NCI-H2081 (cell line): Measurements from ENCODE around the gene GALNTL6.
"Not testable (repeated sequence)": the region's sequence is repeated elsewhere in the genome, so short reads cannot be mapped to it uniquely, and the experiment has no call there.

ENCODE experiments used
- DNase-seq, 2 experiments: peaks; one replicate each; lab custom pipeline; 2025; lab: John Stamatoyannopoulos, UW

GALNTL6 gene

DNA sequence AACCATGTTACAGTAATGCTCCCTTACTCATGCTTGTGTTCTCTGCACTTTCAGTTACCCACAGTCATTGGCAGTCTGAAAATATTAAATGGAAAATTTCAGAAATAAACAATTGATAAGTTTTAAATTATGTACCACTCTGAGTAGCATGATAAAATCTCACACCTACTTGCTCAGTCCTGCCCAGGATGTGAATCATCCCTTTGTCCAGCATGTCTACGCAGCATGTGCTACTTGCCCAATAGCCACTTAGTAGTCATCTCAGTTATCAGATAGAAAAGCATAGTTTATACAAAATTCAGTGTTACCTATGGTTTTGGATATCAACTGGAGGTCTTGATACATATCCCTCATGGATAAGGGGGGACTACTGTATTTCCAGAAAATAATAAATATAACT, 577.1 kb downstream of the GALNTL6 start:
- DNase-seq, result no peak

DNA sequence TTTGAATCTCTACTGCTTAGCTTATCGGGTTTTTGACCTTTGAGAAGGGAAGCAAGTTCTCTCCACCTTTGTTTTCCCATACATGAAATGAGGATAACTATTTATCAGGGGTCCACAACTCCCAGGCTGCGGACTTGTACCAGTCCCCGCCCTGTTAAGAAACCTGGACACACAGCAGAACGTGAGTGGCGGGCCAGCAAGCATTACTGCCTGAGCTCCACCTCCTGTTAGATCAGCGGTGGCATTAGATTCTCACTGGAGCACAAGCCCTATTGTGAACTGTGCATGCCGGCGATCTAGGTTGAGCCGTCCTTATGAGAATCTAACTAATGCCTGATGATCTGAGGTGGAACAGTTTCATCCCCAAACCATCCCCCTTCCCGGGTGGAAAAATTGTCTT, 579.5 kb downstream of the GALNTL6 start:
- DNase-seq, result no peak

DNA sequence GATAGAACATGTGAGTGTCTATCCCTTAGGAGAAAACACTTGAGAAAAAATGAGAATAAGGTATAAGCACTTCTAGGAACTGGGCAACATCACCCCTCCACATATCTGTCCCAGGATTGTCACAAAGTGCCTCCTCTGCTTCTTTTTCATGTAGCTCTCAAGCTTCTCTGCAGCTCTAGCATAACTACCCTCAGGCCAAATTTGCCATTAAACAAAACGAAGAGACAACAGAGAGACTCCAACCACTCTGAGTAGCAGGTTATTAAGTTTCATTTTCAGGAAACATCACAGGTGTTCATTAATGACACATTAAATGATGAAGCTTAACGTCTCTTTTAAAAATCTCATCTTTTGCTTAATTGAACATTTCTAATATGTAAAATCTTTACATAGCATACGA, 580.0 kb downstream of the GALNTL6 start:
- peak in 1 of 2 experiments; percentile 43 for DNase-seq

DNA sequence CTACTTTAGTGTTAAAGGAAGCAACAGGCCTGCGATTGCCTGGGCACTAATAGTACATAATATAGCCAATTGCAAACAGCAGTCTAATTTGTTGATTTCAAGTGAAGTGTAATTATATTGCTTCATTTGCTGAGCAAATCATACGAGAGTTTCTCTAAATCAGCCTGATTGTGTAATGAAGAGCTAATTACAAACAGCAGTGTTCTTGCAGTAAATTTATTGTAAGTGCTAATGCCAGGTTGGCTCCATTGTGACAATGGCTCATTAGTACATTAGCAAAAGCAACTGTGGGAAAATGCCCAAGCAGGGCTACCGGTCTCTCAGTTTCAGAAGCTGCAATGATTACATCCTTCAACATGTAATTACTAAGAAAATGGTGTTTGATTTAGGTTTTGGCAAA, 591.5 kb downstream of the GALNTL6 start:
- DNase-seq, result peak; percentile 81 to 98

DNA sequence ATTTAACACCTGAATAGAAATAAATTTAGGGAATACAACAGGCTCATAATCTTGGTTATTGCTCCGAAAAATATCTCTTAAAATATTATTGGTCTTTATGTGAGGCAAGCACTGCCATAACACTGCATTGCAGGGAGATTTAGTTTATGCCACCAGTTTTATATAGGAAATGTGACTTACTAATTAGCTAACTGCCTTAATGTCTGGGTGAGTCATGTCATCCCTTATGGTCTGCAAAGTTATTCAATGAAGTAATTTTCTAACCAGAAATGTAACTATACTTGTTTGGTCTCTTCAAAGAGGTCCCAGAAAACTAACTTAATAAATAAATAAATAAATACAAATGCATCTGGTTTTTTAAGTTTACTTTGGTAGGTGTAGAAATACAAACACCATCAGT, 597.2 kb downstream of the GALNTL6 start:
- DNase-seq, result no peak

DNA sequence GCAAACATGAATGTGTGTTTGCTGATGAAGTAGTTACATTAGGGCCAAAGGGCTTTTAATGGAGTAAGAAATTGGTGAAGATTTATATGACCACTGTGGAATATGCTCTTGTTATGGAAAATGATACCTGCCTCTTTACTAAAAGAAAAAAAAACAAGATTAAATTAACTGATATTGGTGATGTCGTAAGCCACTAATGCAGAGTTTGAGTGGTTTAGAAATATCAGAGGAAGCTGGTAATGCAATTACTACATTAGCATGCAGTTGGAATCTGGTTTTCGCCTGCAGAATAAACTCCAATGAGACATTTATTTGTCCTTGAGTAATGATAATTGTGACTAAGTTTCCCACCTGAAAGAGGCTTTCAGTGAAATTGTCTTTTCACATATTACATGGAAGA, 597.9 kb downstream of the GALNTL6 start:
- no peak for DNase-seq

DNA sequence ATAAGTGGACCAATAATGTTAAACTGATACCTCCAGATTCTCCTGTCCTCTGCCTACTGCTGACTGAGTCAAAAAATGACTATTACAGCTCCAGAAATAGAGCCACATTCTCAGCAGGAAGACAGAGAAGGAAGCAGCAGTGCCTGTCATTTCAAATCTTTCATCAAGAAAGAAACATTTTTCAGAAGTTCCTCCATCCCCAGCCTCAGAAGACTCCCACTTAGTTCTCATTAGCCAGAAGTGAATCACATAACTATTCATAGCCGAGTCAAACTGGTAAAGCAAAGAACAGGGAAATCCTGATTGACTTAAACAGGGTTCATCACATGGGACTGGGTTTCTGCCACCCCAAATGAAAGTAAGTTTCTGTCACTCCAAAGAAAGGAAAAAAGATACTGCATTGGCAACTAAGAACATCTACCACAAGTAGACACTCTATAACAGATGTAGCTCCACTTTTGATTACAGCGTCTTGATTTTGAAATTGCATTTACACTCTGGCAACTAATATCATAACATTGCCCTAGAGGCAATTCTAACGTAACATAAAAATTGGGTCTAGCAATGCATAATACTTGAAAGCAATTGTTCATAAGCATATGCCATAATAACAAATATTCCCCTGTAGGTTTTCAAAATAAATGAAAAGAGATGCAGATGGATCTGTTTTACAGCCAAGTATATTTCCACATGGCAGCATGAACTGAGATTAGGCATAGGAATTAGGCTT, 599.8 kb downstream of the GALNTL6 start:
- no peak for DNase-seq

DNA sequence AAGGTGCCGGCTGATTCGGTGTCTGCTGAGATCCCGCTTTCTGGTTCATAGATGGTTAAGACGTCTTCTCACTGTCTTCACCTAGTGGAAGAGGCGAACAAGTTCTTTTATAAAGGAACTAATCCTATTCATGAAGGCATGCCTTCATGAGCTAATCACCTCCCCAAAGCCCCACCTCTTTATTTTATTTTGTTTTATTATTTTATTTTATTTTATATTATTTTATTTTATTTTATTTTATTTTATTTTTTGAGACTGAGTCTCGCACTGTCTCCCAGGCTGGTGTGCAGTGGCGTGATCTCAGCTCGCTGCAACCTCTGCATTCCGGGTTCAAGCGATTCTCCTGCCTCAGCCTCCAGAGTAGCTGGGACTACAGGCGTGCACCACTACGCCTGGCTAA, 615.8 kb downstream of the GALNTL6 start:
- not testable (repeated sequence) for DNase-seq

DNA sequence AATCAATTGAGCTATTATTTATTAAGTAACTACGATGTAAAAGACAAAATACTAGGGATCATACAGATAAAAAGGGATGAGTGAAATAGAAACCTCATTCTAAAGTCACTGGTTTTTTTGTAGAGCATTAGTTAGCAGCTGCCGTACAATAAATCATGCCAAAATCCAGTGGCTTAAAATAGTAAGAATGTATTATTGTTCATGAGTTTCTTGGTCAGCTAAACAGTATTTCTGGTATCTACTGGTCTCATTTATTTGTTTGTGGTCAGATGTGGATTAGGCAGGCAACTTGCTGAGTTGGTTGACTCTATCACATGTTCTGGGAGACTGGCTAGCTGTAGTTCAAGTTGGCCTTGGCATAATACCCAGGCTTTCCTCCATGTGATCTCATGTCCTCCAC, 667.3 kb downstream of the GALNTL6 start:
- no peak for DNase-seq

DNA sequence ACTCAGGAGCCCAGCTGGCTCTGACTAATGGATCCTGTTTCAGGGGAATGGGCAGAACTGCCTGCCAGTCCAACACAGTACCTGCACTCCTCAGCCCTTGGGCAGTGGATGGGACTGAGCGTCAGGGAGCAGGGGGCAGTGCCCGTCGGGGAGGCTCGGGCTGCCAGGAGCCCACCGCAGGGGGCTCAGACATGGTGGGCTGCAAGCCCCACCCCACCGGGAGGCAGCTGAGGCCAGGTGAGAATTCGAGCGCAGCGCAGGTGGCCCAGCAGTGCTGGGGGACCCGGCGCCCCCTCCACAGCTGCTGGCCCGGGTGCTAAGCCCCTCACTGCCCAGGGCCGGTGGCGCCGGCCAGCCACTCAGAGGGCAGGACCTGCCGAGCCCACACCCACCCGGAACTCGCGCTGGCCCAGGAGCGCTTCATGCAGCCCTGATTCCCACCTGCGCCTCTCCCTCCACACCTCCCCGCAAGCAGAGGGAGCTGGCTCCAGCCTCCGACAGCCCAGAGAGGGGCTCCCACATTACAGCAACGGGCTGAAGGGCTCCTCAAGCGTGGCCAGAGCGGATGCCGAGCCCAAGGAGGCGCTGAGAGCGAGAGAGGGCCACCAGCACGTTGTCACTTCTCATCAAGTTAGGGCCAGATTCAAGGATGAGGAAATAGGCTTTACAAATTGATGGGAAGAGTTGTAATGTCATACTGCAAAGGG, 668.8 kb downstream of the GALNTL6 start:
- no peak for DNase-seq

DNA sequence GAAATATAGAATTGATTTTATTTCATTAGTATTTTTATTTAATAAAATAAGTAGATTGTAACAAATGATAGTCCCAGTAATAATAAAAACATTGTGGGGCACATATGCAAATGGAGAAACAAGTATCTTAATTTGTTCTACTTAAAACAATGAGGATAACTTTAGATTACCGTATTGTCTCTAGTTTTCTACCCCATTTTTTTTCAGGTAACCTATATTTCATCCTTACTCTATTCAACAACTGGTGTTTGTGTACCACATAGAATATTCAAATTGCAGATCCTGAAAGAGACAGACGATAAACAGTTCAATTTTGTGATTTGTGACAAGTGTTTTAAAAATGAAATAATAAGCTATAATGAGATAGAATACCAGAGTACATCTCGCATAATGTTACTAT, 671.8 kb downstream of the GALNTL6 start:
- DNase-seq, result no peak

DNA sequence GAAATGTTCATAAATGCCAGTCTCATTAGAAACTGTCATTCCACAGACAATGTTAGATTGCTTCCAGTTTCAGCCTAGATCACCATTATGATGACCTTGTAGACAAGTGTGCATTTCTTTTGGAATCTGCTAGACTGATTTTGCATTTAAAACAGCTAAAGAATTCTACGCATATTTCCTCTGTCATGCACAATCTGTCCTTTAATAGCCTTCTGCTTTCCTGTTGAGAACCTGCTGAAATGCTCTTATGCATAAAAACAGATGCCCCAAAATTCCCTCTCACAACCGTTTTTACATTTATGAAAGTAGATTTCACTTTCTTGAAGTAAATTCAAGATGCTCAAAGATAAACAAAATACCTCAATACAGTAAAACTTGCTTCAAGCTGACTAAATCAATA, 673.3 kb downstream of the GALNTL6 start:
- DNase-seq, result no peak

DNA sequence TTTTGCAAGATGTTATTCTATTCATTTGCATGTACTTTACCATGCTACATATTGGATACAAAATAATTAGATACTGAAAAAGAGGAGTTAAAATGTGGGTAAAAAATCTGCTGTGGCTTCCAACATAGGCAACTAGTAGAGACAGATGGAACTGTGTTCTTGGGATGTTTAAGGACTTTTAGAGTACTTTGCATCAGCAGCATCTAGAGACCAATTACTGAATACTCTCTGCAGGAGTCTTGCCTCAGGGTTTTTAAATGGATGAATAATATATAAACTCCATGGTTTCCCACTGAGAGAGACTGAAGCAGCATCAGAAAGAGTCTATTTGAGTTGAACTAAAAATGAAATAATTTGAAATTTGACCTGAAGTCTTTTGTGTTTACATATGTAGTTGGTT, 676.7 kb downstream of the GALNTL6 start:
- peak; percentile 14 to 73 for DNase-seq

DNA sequence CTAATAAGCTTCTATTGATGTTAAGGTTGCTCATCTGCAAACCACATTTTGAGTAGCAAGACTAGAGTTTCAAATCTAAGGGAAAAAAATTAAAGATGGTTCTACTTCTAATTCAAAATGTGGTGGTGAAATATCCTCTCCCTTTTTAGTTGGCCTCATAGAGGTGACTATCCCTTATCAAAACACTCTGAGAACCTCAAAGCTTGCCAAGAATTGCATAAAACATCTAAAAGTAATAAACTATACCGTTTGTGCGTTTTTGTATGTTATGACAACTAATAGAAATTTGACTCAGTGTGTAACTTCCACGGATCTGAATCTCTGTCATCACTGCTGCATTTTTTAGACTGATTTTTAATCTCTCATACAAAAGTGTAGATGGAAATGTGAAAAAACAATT, 682.6 kb downstream of the GALNTL6 start:
- no peak for DNase-seq

DNA sequence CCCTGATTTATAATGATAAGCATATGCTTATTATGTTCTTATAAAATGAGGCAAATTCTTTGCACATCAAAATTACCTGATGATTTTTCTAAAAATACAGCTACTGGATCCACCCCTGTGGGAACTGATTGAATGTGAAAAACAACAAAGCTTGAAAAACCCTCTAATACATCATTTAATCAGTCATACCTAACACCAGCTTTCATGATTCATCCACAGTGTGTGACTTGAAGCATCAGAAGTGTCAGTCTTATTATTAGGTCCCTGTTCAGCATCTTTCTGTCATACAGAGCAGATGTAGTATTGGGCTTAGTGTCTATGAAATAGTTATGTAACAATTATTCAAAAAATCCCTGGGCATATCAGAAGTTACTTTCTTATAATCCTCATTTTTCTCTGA, 684.1 kb downstream of the GALNTL6 start:
- DNase-seq, result no peak

DNA sequence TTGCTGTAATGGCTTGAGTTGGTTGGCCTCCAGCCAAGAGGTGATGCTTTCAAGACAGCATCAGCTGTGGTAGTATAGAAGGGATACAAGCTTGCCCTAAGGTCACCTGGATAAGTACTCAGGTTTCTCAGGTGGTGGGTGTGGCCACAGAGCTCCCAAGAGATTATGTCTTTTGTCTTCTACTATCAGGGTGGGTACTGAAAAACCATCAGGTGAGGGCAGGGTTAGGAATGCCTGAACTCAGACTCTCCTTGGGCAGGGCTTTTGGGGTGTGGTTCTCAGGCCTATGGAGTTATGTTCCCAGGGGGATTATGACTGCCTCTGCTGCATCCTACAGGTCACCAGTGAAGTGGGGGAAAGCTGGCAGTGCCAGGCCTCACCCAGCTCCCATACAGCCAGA, 700.8 kb downstream of the GALNTL6 start:
- DNase-seq, result no peak

DNA sequence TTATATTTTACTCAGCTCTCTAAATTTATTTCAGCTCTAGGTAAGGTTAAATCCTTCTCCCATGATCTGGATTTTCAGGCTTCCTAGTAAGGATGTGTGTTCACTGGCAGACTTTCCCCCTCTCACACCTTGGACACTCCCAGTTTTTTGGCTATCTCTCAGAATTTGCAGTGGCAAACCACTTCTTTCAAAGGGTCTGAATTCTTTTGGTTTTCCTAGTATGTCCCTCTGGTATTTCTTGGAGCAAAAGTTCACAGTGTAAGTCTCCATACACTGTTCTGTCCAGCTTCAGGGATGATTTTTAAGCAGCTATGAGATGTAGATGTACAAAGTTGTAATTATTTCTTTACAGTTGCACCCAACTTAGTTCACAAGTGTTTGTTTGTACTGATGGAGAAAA, 701.6 kb downstream of the GALNTL6 start:
- no peak for DNase-seq

DNA sequence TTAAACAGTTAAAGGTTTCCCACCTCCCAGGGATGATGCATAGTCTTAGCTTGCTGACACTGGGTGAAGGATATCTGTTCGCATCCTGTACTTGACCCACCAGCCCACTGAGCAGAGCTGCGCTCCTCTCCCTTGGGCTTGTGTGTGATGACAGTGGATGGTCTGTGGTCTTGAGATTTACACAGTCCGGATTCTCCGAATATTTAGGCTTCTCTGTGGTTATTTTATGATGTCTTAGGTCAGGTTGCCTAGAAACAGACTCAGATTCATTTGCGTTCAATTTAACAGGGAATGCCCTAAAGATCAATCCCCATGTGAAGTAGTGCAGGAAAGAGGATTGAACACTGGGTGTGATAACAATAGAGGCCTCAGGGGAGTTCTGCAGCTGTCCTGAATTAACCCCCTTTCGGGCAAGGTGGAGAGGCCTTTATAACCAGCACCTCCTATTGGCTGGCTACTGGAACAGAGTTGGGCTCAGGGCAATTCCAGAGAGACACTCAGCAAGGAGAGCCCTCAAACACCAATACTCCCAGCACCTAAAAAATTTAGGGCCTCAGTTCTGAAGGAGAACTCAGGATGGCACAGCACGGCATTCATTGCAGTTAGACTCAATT, 702.2 kb downstream of the GALNTL6 start:
- no peak for DNase-seq

DNA sequence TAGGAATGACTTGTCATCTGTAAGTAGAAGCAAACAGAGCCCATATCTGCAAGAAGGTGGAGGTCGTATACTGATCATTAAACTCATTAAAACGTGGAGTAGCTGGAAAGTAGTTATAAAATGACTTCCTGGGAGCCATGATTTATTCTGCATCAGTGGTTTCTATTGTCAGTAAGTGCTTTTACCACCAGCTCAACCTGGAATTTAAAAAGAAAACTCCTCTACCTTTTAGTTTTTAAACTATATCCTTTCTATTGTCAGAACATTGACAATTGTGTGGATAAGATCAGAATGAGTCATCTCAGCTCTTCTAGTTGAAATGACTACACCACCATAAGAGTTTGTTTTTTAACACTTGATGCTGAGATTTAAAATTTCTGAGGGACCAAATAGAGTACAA, 704.2 kb downstream of the GALNTL6 start:
- DNase-seq, result peak in 1 of 2 experiments; percentile 36

DNA sequence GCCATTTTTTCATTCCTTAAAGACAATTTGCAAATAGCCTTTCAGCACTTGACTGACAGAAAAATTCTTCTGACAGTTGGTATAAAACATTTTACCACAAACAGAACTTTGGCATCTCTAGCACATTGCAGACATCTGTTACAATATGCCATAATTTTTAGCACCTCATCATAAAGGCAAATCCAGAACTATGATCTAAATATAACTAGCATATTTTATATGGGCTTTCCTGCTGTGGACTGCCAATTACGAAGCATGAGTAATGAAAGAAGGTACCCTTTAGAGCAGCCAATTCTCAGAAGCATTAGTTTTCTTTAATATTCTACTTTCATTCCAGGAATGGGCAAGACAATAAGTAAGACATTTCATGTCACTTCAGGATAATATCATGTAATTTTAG, 708.0 kb downstream of the GALNTL6 start:
- no peak for DNase-seq

DNA sequence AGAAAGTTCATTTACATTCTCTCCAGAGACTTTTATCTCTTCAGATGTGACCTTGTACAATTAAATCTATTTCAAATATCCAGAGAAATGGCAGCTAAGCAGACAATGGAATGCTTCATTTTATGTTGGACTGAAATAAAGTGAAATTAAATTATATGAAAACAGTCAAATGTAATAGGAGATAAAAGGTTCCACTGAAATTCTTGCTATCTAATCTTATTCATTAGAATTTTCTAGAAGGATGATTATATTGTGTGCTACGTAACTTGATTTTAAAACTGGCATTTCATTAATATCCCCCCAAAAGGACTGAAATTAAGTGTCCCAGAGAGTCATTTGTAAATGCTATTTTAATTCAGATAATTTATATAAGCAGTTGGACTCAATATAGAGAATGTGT, 708.5 kb downstream of the GALNTL6 start:
- DNase-seq, result no peak

DNA sequence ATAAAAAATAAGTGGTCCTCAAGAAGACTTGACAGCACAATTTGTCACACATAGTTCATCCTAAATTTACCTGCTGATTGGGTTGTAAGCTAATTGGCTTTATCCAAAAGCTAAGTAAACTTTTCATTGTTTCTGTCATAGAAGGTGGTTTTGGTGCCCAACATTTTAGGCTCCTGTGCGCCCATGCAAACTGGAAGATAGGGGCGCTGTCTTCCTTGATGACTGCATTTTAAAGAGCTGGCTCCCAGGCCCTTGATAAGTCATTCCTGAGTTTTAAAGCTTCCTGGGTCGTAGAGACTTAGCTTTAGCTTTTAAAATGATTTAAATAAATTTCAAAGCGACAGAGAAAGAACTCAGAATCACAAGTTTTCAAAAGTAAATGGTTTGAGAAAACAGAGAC, 730.0 kb downstream of the GALNTL6 start:
- no peak for DNase-seq

DNA sequence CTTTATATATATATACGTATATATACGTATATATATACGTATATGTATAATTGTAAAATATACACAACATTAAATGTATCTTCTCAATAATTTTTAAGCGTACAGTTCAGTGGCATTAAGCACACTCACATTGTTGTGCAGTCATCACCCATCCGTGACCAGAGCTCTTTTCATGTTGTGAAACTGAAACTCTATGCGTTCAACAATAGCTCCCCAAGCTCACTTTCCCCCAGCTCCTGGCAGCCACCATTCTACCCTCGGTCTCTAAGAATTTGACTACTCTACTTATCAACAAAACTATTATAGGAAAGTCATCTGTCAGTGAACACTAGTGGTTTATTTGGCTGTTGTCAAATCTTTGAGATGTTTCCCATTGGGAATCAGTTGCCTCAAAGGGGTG, 733.6 kb downstream of the GALNTL6 start:
- no peak for DNase-seq
